ENCODE data around the gene GALNT11. TPM values are rescaled to one million over a fixed set of nuclear protein-coding genes. Genes with fewer than 3 reads are reported as not detected.

GALNT11 gene
- total and polyA plus RNA-seq, 2 of the 4 experiments (the other 2 are of a cell fraction), result 24.4 to 29.3 TPM

DNA sequence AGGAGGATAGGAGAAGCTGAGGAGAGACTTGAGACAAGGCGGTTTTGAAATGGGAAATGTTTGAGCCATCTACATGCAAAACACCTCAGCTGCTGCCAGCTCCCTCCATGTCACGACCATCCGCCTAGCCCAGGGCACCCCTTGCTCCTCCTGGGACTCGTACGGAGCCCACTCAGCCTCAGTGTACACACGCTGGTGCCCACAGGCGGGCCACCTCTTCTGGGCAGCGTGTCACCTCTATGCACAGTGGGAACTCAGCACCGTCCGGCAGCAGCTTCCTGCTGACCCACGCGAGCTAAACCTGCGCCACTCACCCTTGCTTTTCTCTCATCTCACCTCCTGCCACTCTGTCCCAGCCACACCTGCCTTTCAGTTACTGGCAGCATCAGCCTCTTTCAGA, 108.3 kb downstream of the GALNT11 start:
- Histone ChIP-seq H3K4me3 (ENCODE audit: insufficient read depth, low read depth, low read length) (no peak overlapping the region), H2AK5ac (ENCODE audit: low read depth, low read length) (no peak overlapping the region), H2BK15ac (ENCODE audit: low read depth, low read length) (no peak overlapping the region), H2AK9ac (replicated peaks; ENCODE audit: low read depth, low read length, poor library complexity) (no peak overlapping the region), H2BK5ac (ENCODE audit: low read depth, low read length, poor library complexity, severe bottlenecking) (no peak overlapping the region), H2BK20ac (ENCODE audit: low read depth, low read length) (no peak overlapping the region), H3K23ac (ENCODE audit: low read depth, low read length) (no peak overlapping the region), H3K79me1 (ENCODE audit: low read depth in 1 of 2, low read length in 2 of 2) (peaks cover 5 to 15% of the 10 kb centered on the region in 2 experiments; a peak in 3 of 4 replicates), H4K20me1 (ENCODE audit: insufficient read depth, low read length) (0 out of 2 replicates have a peak, but pooled peaks cover 3% of the 10 kb centered on the region), H3K4me2 (ENCODE audit: low read depth, low read length) (no peak overlapping the region), H3K27ac (ENCODE audit: insufficient read depth, low read length) (no peak overlapping the region), H3K4me1 (ENCODE audit: control insufficient read depth, insufficient read depth, low read length) (no peaks in the 10 kb centered on the region), H3K9ac (ENCODE audit: low read depth, low read length) (no peak overlapping the region), H4K5ac (ENCODE audit: low read depth, low read length) (no peak overlapping the region), H4K8ac (ENCODE audit: low read depth in 2 of 2, low read length in 2 of 2) (no peak overlapping the region), H2AFZ (replicated peaks; ENCODE audit: low read length, poor library complexity) (no peak overlapping the region), H3K4ac (ENCODE audit: low read depth, low read length) (no peak overlapping the region), H2BK120ac (ENCODE audit: low read depth, low read length) (no peak overlapping the region), H3K9me3 (ENCODE audit: control insufficient read depth, insufficient read depth, low read length) (no peaks in the 10 kb centered on the region; the same call in 1 of the 2 replicates), H3K27me3 (ENCODE audit: control insufficient read depth, insufficient read depth, low read length) (no peaks in the 10 kb centered on the region), H3K18ac (ENCODE audit: low read depth, low read length) (no peak overlapping the region), H4K91ac (ENCODE audit: insufficient read depth, low read depth, low read length) (no peak overlapping the region), H3K56ac (ENCODE audit: extremely low read depth, insufficient read depth, low read length) (no peak overlapping the region), H3K36me3 (ENCODE audit: control insufficient read depth, insufficient read depth, low read length) (peaks cover 47% of the 10 kb centered on the region), H3K14ac (replicated peaks; ENCODE audit: low read depth, low read length) (no peak overlapping the region), H3K9me1 (ENCODE audit: insufficient read depth, low read length) (peaks cover 20% of the 10 kb centered on the region; the same call in 1 of the 2 replicates)
- intact Hi-C loops (cut with micrococcal nuclease), result no loop called here
- DNase-seq, result no peak
- no peak for TF ChIP-seq MAZ (IDR thresholded peaks at IDR 0.05; ENCODE audit: borderline replicate concordance, low read depth, low read length)
- TF ChIP-seq ELK1 (IDR thresholded peaks at IDR 0.05; ENCODE audit: borderline replicate concordance, low read depth, low read length), result no peak
- TF ChIP-seq POLR2A (IDR thresholded peaks at IDR 0.05; ENCODE audit: low read depth, low read length), result no peak
- no peak for TF ChIP-seq FOS (IDR thresholded peaks at IDR 0.05; ENCODE audit: low read depth, low read length)
- TF ChIP-seq CTCF (conservative IDR thresholded peaks at IDR 0.05; ENCODE audit: low read depth, low read length), result no peak
- no peak for TF ChIP-seq MXI1 (IDR thresholded peaks at IDR 0.05; ENCODE audit: borderline replicate concordance, low read depth, low read length)
- no peak for TF ChIP-seq CHD1 (IDR thresholded peaks at IDR 0.05; ENCODE audit: low read depth, low read length)
- no peak for TF ChIP-seq RFX5 (IDR thresholded peaks at IDR 0.05; ENCODE audit: low read depth, low read length)
- TF ChIP-seq RCOR1 (IDR thresholded peaks at IDR 0.05; ENCODE audit: insufficient replicate concordance, low read length), result no peak
- no peak for TF ChIP-seq USF2 (IDR thresholded peaks at IDR 0.05; ENCODE audit: low read depth, low read length)
- no peak for TF ChIP-seq NFE2L2 (IDR thresholded peaks at IDR 0.05; ENCODE audit: low read depth, low read length)
- TF ChIP-seq BHLHE40 (IDR thresholded peaks at IDR 0.05; ENCODE audit: low read depth, low read length), result no peak
- TF ChIP-seq RAD21 (IDR thresholded peaks at IDR 0.05; ENCODE audit: low read length), result no peak
- TF ChIP-seq MAFK (IDR thresholded peaks at IDR 0.05; ENCODE audit: low read depth, low read length), result no peak
- no peak for TF ChIP-seq CEBPB (IDR thresholded peaks at IDR 0.05; ENCODE audit: low read depth, low read length)
- no peak for TF ChIP-seq SMC3 (IDR thresholded peaks at IDR 0.05; ENCODE audit: low read depth, low read length)
- ATAC-seq (ENCODE audit: low read depth), result no peak
- dilution Hi-C loops (cut with HindIII; ENCODE audit: low sequenced_read_pairs, unreplicated experiment), result no loop called here
- CTCF ChIA-PET, result no interaction called here
- no TSS peak for BruUV-seq (replicated peaks)
- 94% methylated on average over 10 of the region's 13 CpGs; no CpG with 5 or more reads in 1 of the 2 experiments for WGBS, 2 experiments (ENCODE audit: extremely low coverage in 2 of 2, insufficient read length in 1 of 2)
- POLR2A ChIA-PET (ENCODE audit: unreplicated experiment), result no interaction called here
- in situ Hi-C loops (cut with MboI; ENCODE audit: low sequenced_read_pairs), result no loop called here

Data from IMR-90 (cell line).